AG09309 (cell line): ENCODE results near the gene TJAP1.
"Not testable (repeated sequence)": the region's sequence is repeated elsewhere in the genome, so short reads cannot be mapped to it uniquely, and the experiment has no call there.

Source experiments
- DNase-seq: peaks from one replicate; pipeline ENCODE4 v3.0.0-alpha.2; 2010; ENCODE audit warnings: low read depth
- H3K4me3 ChIP-seq: 2 replicates; pipeline ENCODE4 v1.5.1; 2011; ENCODE audit warnings: mild to moderate bottlenecking, low read depth, low read length, moderate library complexity; ENCODE audit not compliant: control insufficient read depth
- CTCF ChIP-seq: IDR thresholded peaks from 2 replicates; pipeline ENCODE4 v1.5.1; 2011; ENCODE audit warnings: mild to moderate bottlenecking, low read depth, low read length, inconsistent platforms; ENCODE audit not compliant: insufficient read depth, control insufficient read depth; ENCODE audit errors: missing control alignments

TJAP1 gene

GRCh38 chr6:43494321-43494720, 17.0 kb downstream of the TJAP1 start:
- DNase-seq: no peak
- H3K4me3 ChIP-seq: no peak overlapping the region
- no peak for TF ChIP-seq CTCF

GRCh38 chr6:43494766-43495165, 17.4 kb downstream of the TJAP1 start:
- H3K4me3 ChIP-seq: no peak overlapping the region
- no peak for DNase-seq
- no peak for TF ChIP-seq CTCF

DNA sequence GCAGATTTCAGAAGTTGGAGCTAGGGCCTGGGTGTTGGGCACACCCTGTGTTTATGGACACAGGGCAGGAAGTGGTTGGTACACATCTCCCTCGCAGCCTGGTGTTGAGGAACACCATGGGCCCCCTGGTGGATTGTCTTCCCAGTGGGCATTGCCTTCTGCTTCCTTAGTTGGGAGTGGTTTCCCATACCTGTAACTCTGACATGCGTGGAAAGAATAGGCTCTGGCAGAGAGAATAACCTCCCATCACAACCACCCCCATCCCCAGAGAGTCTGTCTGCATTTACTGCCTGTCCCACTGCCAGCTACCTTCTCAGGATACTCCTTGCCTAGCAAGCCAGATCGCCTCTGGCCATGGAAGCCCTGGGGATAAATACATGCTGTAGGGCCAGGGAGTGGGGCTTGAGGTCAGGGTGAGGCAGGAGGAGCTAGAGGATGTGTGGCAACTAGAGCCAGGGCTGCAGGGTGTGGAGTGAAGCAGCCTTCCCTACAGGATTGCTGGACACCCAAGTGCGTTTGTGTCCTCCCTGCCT, 18.1 kb downstream of the TJAP1 start:
- peak; percentile 31 for TF ChIP-seq CTCF
- H3K4me3 ChIP-seq: no peak overlapping the region
- no peak for DNase-seq

DNA sequence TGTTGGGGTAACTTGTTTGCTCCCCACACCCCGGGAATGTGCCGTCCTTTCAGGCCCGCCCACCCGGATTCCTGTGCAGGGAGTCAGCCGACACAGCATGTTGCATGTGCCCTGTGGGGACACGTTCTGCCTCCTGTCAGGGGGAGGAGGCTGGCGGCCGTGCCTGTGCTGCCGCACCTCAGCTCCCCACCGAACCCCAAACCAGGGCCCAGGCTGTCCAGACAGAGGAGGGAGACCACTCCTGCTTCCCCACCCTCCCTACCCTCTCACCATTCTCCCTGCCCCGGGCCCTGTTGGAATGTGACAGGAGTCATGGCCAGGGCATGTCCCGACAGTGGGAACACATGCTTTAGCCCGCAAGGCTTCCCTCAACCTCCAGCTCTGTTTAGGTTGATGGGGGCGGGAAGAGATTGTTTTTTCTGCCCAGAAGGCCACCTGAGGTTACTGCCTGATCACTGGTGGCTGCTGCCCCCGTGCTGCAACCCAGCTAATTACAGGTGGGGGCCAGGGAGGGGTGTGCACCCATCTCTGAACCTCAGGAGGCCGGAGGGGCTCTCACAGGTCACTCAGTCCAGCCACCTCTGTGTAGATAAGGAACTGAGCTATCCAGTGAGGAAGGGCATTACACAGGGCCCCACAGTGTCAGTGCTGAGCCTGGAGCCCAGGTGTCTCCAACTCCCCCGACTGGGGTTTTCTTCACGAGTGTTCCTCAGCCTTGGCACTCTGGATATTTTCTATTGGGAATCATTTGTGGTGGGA, 19.2 kb downstream of the TJAP1 start:
- TF ChIP-seq CTCF: peak; percentile 65
- H3K4me3 ChIP-seq: no peak overlapping the region
- no peak for DNase-seq

DNA sequence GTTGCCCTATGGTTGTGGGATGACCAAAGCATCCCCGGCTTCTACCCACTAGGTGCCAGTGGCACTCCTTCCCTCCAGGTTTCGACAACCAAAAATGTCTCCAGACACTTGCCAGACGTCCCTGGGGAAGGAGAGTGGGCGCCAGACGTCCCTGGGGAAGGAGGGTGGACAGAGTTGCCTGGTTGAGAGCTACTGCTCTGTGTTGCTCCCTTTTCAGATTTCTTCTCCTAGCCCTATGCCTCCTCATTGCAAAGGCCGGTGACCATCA, 19.7 kb downstream of the TJAP1 start:
- DNase-seq: no peak
- TF ChIP-seq CTCF: no peak
- H3K4me3 ChIP-seq: no peak overlapping the region

GRCh38 chr6:43497689-43498088, 20.3 kb downstream of the TJAP1 start:
- TF ChIP-seq CTCF: no peak
- H3K4me3 ChIP-seq: no peak overlapping the region
- DNase-seq: no peak

DNA sequence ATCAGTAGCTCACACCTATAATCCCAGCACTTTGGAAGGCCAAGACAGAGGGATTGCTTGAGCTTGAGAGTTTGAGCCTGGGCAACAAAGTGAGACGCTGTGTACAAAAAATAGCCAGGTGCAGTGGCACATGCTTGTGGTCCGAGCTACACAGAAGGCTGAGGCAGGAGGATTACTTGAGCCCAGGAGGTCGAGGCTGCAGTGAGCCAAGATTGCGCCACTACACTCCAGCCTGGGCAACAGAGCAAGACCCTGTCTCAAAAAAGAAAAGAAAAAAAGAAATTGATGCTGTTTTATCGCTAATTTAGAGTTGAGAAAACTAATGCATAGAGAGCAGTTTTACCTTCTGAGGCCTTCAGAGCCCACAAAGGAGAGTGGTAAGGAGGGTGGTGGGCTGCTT, 20.9 kb downstream of the TJAP1 start:
- not testable (repeated sequence) for H3K4me3 ChIP-seq, DNase-seq
